ENCODE measurements around the gene MACF1.

DNA sequence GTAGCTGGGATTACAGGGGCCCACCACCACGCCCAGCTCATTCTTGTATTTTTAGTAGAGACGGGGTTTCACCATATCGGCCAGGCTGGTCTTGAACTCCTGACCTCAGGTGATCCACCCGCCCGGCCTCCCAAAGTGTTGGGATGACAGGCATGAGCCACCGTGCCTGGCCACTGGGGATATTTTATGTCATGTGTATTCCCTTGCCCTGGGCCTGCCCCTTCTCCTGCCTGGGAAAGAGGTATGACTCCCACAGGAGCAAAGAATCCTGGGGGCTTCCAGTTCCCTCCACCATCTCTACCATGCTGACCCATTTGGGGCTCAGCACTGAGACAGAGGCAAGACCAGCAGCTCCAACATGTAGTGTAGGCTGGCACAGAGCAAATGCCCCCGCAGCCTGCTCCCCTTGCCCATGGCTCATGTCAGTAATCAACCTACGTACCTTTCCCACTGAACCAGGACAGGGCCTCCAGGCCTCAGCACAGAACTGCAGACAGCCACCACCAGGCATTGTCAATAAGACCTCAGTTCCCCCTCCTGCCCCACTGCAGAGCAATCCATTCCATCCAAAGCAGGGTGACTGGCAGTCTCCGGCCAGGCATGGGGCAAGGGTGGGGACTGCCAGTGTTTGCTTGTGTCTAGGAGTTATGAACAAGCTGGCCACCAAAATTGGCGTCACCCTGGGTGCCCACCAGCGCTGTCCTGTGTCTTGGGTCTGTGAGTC, 322.1 kb downstream of the MACF1 start:
- TF ChIP-seq, protein P1, sequence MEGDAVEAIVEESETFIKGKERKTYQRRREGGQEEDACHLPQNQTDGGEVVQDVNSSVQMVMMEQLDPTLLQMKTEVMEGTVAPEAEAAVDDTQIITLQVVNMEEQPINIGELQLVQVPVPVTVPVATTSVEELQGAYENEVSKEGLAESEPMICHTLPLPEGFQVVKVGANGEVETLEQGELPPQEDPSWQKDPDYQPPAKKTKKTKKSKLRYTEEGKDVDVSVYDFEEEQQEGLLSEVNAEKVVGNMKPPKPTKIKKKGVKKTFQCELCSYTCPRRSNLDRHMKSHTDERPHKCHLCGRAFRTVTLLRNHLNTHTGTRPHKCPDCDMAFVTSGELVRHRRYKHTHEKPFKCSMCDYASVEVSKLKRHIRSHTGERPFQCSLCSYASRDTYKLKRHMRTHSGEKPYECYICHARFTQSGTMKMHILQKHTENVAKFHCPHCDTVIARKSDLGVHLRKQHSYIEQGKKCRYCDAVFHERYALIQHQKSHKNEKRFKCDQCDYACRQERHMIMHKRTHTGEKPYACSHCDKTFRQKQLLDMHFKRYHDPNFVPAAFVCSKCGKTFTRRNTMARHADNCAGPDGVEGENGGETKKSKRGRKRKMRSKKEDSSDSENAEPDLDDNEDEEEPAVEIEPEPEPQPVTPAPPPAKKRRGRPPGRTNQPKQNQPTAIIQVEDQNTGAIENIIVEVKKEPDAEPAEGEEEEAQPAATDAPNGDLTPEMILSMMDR (conservative IDR thresholded peaks at IDR 0.05; ENCODE audit: low read depth, low read length): no peak
- no peak for TF ChIP-seq EZH2 (IDR thresholded peaks at IDR 0.05; ENCODE audit: borderline replicate concordance, low read depth, low read length, poor library complexity, severe bottlenecking)

All from A673 (cell line).